ENCODE data around the gene NEK4. TPM values are rescaled to one million over a fixed set of nuclear protein-coding genes. Genes with fewer than 3 reads are reported as not detected.
A peak's percentile ranks its signal among the peaks of the same experiment; 100 is the strongest.

NEK4 gene
- total and polyA plus RNA-seq, 2 of the 13 experiments (the other 11 are each of a cell fraction or from before 2014, with no cell fraction given), result 16.5 to 38.0 TPM

- TF ChIP-seq USF2 (IDR thresholded peaks at IDR 0.05; ENCODE audit: low read depth, low read length) (no peak), USF2 (CRISPR knock-in tag; IDR thresholded peaks at IDR 0.05; ENCODE audit: borderline replicate concordance) (no peak), ZNF687 (CRISPR knock-in tag; IDR thresholded peaks at IDR 0.05) (no peak), ZNF746 (CRISPR knock-in tag; IDR thresholded peaks at IDR 0.05) (no peak), ZBTB43 (CRISPR knock-in tag; conservative IDR thresholded peaks at IDR 0.05) (no peak), ZFP37 (CRISPR knock-in tag; IDR thresholded peaks at IDR 0.05; ENCODE audit: borderline replicate concordance) (peak; percentile 65; the same call in 1 of the 2 replicates), ZFY (CRISPR knock-in tag; IDR thresholded peaks at IDR 0.05) (no peak), TCF7L2 (IDR thresholded peaks at IDR 0.05; ENCODE audit: low read depth, low read length) (no peak), ZNF138 (CRISPR knock-in tag; IDR thresholded peaks at IDR 0.05; ENCODE audit: low read depth) (no peak), ATF7-NPFF (CRISPR knock-in tag; IDR thresholded peaks at IDR 0.05; ENCODE audit: low read depth) (no peak), ZNF275 (CRISPR knock-in tag; IDR thresholded peaks at IDR 0.05; ENCODE audit: borderline replicate concordance) (no peak), THAP11 (CRISPR knock-in tag; IDR thresholded peaks at IDR 0.05) (peak; percentile 43), ZNF878 (CRISPR knock-in tag; IDR thresholded peaks at IDR 0.05) (0 out of 2 replicates have a peak, but pooled peaks have one; percentile 20)
- TF ChIP-seq, protein P1, sequence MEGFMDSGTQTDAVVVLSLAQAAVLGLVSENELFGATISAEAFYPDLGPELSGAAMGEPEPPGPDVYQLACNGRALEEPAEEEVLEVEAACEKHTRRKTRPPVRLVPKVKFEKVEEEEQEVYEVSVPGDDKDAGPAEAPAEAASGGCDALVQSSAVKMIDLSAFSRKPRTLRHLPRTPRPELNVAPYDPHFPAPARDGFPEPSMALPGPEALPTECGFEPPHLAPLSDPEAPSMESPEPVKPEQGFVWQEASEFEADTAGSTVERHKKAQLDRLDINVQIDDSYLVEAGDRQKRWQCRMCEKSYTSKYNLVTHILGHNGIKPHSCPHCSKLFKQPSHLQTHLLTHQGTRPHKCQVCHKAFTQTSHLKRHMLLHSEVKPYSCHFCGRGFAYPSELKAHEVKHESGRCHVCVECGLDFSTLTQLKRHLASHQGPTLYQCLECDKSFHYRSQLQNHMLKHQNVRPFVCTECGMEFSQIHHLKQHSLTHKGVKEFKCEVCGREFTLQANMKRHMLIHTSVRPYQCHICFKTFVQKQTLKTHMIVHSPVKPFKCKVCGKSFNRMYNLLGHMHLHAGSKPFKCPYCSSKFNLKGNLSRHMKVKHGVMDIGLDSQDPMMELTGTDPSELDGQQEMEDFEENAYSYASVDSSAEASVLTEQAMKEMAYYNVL (CRISPR knock-in tag; IDR thresholded peaks at IDR 0.05; ENCODE audit: borderline replicate concordance), result no peak
- TF ChIP-seq, protein P2, sequence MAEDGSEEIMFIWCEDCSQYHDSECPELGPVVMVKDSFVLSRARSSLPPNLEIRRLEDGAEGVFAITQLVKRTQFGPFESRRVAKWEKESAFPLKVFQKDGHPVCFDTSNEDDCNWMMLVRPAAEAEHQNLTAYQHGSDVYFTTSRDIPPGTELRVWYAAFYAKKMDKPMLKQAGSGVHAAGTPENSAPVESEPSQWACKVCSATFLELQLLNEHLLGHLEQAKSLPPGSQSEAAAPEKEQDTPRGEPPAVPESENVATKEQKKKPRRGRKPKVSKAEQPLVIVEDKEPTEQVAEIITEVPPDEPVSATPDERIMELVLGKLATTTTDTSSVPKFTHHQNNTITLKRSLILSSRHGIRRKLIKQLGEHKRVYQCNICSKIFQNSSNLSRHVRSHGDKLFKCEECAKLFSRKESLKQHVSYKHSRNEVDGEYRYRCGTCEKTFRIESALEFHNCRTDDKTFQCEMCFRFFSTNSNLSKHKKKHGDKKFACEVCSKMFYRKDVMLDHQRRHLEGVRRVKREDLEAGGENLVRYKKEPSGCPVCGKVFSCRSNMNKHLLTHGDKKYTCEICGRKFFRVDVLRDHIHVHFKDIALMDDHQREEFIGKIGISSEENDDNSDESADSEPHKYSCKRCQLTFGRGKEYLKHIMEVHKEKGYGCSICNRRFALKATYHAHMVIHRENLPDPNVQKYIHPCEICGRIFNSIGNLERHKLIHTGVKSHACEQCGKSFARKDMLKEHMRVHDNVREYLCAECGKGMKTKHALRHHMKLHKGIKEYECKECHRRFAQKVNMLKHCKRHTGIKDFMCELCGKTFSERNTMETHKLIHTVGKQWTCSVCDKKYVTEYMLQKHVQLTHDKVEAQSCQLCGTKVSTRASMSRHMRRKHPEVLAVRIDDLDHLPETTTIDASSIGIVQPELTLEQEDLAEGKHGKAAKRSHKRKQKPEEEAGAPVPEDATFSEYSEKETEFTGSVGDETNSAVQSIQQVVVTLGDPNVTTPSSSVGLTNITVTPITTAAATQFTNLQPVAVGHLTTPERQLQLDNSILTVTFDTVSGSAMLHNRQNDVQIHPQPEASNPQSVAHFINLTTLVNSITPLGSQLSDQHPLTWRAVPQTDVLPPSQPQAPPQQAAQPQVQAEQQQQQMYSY (CRISPR knock-in tag; IDR thresholded peaks at IDR 0.05), result no peak
These were observed 88.7 kb downstream of the NEK4 start (continued) for GRCh38 chr3:52682016-52682415.

All from HepG2 (cell line).